Loucy (cell line): Measurements from ENCODE around the gene MMP24OS.
"Not testable (repeated sequence)": the region's sequence is repeated elsewhere in the genome, so short reads cannot be mapped to it uniquely, and the experiment has no call there.

ENCODE experiments used
- CTCF ChIP-seq: fragments of 200-600 bp; sonication (generic); conservative IDR thresholded peaks from 2 replicates; pipeline ENCODE4 v1.5.1; 2014; ENCODE audit warnings: mild to moderate bottlenecking, antibody characterized with exemption, low read length
- EZH2phosphoT487 ChIP-seq: fragments of 200-600 bp; IDR thresholded peaks from 2 replicates; pipeline ENCODE4 v1.6.1; 2018; ENCODE audit warnings: antibody characterized with exemption, mild to moderate bottlenecking, moderate library complexity, borderline replicate concordance

- TF ChIP-seq CTCF, EZH2phosphoT487: not testable (repeated sequence)
These were observed 15.6 kb downstream of the MMP24OS start for GRCh38 chr20:35262321-35262720.
